ENCODE measurements around the gene AHNAK. TPM values are rescaled to one million over a fixed set of nuclear protein-coding genes. Genes with fewer than 3 reads are reported as not detected.

The AHNAK gene
- total RNA-seq, 1 donor, result 474 TPM

GRCh38 chr11:62464655-62465054 lies 82.0 kb downstream of the AHNAK start:
- no peak for DNase-seq (ENCODE audit: low read depth)
- no peak for TF ChIP-seq CTCF (IDR thresholded peaks at IDR 0.05; ENCODE audit: insufficient read depth, low read depth, low read length)
- no peak overlapping the region for H3K4me3 ChIP-seq (ENCODE audit: low read depth, low read length)

- no peak for TF ChIP-seq CTCF (IDR thresholded peaks at IDR 0.05; ENCODE audit: insufficient read depth, low read depth, low read length)
- no peak for DNase-seq (ENCODE audit: low read depth)
These were observed 83.5 kb downstream of the AHNAK start for GRCh38 chr11:62463121-62463542.

GRCh38 chr11:62462508-62462892 lies 84.1 kb downstream of the AHNAK start:
- H3K4me3 ChIP-seq (ENCODE audit: low read depth, low read length), result no peak overlapping the region
- TF ChIP-seq CTCF (IDR thresholded peaks at IDR 0.05; ENCODE audit: insufficient read depth, low read depth, low read length), result no peak
- DNase-seq (ENCODE audit: low read depth), result no peak

More at GRCh38 chr11:62463121-62463542, 83.5 kb downstream of the AHNAK start:
- H3K4me3 ChIP-seq (ENCODE audit: low read depth, low read length), result no peak overlapping the region

GRCh38 chr11:62461740-62462507 lies 84.7 kb downstream of the AHNAK start:
- no peak for TF ChIP-seq CTCF (IDR thresholded peaks at IDR 0.05; ENCODE audit: insufficient read depth, low read depth, low read length)
- no peak overlapping the region for H3K4me3 ChIP-seq (ENCODE audit: low read depth, low read length)
- peak; percentile 82 for DNase-seq (ENCODE audit: low read depth)

- TF ChIP-seq CTCF (IDR thresholded peaks at IDR 0.05; ENCODE audit: insufficient read depth, low read depth, low read length), result no peak
- H3K4me3 ChIP-seq (ENCODE audit: low read depth, low read length), result no peak overlapping the region
- DNase-seq (ENCODE audit: low read depth), result no peak
These were observed 87.5 kb downstream of the AHNAK start for GRCh38 chr11:62459080-62459479.

- DNase-seq (ENCODE audit: low read depth), result no peak
- no peak for TF ChIP-seq CTCF (IDR thresholded peaks at IDR 0.05; ENCODE audit: insufficient read depth, low read depth, low read length)
- H3K4me3 ChIP-seq (ENCODE audit: low read depth, low read length), result no peak overlapping the region
These were observed 88.2 kb downstream of the AHNAK start for GRCh38 chr11:62458212-62459002.
